Gastrocnemius medialis (tissue), 4 donors: Measurements from ENCODE around the gene CXXC1.

ENCODE experiments used
- POLR2A ChIP-seq, 2 donors: fragments of 450-650 bp; IDR thresholded peaks; one replicate each; pipeline ENCODE4 v1.6.1; 2017; ENCODE audit warnings: antibody characterized with exemption in 2 of 2, mild to moderate bottlenecking in 2 of 2, moderate library complexity in 2 of 2
- TF ChIP-seq, protein P1 (sequence below), 5 experiments: fragments of 450-650 bp in 3 of 5; fragments of 200-600 bp in 2 of 5; sonication (generic) in 2 of 5; IDR thresholded peaks in 4 of 5; conservative IDR thresholded peaks in 1 of 5; 1 replicate in 4 of 5; 2 replicates in 1 of 5; pipeline ENCODE4 v1.5.1; 2016 to 2019; ENCODE audit warnings: antibody characterized with exemption in 5 of 5, mild to moderate bottlenecking in 3 of 5, moderate library complexity in 3 of 5

DNA sequence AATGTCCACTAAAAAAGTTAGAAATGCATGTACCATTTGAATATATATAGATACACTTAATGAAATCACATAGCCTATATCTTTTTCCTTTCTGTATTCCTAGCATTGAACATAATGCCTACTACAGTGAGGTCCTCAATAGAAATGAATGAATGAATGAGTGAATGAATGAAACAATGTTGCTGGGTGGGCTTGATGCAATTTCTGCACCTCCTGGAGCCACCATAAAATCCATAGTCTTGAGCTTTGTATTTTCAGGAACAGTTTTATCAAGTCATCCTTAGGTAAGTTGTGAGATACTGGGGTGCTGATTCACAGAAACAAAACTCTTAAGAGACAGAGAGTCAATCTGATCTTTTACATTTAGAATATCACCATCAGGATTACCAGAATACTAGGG is 24.5 kb downstream of the CXXC1 start:
- TF ChIP-seq, protein P1, sequence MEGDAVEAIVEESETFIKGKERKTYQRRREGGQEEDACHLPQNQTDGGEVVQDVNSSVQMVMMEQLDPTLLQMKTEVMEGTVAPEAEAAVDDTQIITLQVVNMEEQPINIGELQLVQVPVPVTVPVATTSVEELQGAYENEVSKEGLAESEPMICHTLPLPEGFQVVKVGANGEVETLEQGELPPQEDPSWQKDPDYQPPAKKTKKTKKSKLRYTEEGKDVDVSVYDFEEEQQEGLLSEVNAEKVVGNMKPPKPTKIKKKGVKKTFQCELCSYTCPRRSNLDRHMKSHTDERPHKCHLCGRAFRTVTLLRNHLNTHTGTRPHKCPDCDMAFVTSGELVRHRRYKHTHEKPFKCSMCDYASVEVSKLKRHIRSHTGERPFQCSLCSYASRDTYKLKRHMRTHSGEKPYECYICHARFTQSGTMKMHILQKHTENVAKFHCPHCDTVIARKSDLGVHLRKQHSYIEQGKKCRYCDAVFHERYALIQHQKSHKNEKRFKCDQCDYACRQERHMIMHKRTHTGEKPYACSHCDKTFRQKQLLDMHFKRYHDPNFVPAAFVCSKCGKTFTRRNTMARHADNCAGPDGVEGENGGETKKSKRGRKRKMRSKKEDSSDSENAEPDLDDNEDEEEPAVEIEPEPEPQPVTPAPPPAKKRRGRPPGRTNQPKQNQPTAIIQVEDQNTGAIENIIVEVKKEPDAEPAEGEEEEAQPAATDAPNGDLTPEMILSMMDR (IDR thresholded peaks at IDR 0.05 in 4 of 5, conservative IDR thresholded peaks at IDR 0.05 in 1 of 5), result no peak
- no peak for TF ChIP-seq POLR2A (IDR thresholded peaks at IDR 0.05)
